Sigmoid colon (tissue), 7 donors: ENCODE data around the gene DTYMK. TPM values are rescaled to one million over a fixed set of nuclear protein-coding genes. Genes with fewer than 3 reads are reported as not detected.

Experiments
- DNase-seq: peaks from one replicate; pipeline ENCODE4 v3.0.0-alpha.2; 2019
- H3K27ac ChIP-seq, 4 donors: fragments of 200-600 bp; sonication (generic); one replicate each; pipeline ENCODE4 v1.5.1; 2016 to 2019; ENCODE audit warnings: mild to moderate bottlenecking in 1 of 4
- H3K27me3 ChIP-seq, 3 donors: fragments of 200-600 bp; sonication (generic); one replicate each; pipeline ENCODE4 v1.5.1; 2019; ENCODE audit warnings: mild to moderate bottlenecking in 1 of 3
- H3K36me3 ChIP-seq, 4 donors: fragments of 200-600 bp; sonication (generic); one replicate each; pipeline ENCODE4 v1.5.1; 2016 to 2019
- H3K4me1 ChIP-seq, 4 donors: fragments of 200-600 bp; sonication (generic); one replicate each; pipeline ENCODE4 v1.5.1; 2017 to 2019
- H3K4me3 ChIP-seq, 4 donors: fragments of 200-600 bp; sonication (generic); one replicate each; pipeline ENCODE4 v1.5.1; 2017 to 2019; ENCODE audit warnings: mild to moderate bottlenecking in 2 of 4, moderate library complexity in 1 of 4
- H3K9me3 ChIP-seq, 4 donors: fragments of 200-600 bp in 3 of 4; sonication (generic) in 3 of 4; one replicate each; pipeline versions ENCODE4 v1.5.1 to v1.6.1; 2013 to 2019
- CTCF ChIP-seq, 4 experiments: fragments of 450-650 bp in 3 of 4; fragments of 200-600 bp in 1 of 4; IDR thresholded peaks; one replicate each; pipeline ENCODE4 v1.5.1; 2016 to 2019; ENCODE audit warnings: antibody characterized with exemption in 4 of 4, mild to moderate bottlenecking in 3 of 4, moderate library complexity in 2 of 4
- EP300 ChIP-seq, 4 donors: sonication (generic); formaldehyde crosslinking; IDR thresholded peaks; one replicate each; pipeline ENCODE4 v1.6.1; 2017; ENCODE audit warnings: antibody characterized with exemption in 4 of 4
- POLR2A ChIP-seq, 2 donors: fragments of 450-650 bp; IDR thresholded peaks; one replicate each; pipeline ENCODE4 v1.6.1; 2016; ENCODE audit warnings: antibody characterized with exemption in 2 of 2, mild to moderate bottlenecking in 2 of 2, moderate library complexity in 2 of 2
- POLR2AphosphoS5 ChIP-seq, 4 donors: sonication (generic); formaldehyde crosslinking; IDR thresholded peaks; one replicate each; pipeline ENCODE4 v1.6.1; 2017; ENCODE audit warnings: antibody characterized with exemption in 4 of 4
- WGBS, 2 donors: extraction: QIAGEN DNeasy Blood & Tissue Kit; methylation state at CpG; one replicate each; pipeline ENCODE4 v1.1.7; 2013; 5-methylcytosine and 5-hydroxymethylcytosine counted together
- intact Hi-C: fragments of 100-400 bp; cut with DNase I; formaldehyde crosslinking; loops from one replicate; pipeline ENCODE4 v1.15.1; 2023
- polyA plus RNA-seq, 3 donors: library from polyadenylated mRNA; stranded (reverse); fragments of 200-250 nt; gene quantifications; one replicate each; pipeline ENCODE4 v1.2.3, GENCODE V29; 2013
- total RNA-seq, 4 donors: library from RNA; depleted of rRNA; stranded (reverse); fragments of >200 nt; gene quantifications; one replicate each; pipeline ENCODE4 v1.1.0, GENCODE V29; 2016
- donor health status: healthy with polysubstance abuse.
- donor health status: Bipolar disorder and iron deficiency.
- donor health status: healthy.

The DTYMK gene
- total and polyA plus RNA-seq, 7 donors, result 7.4 to 53.0 (median 13.8) TPM

- no peak for DNase-seq
- H3K4me1 ChIP-seq, result peaks cover 0 to 60% (median 47%) of the 10 kb centered on the region in 4 donors
- no peaks in the 10 kb centered on the region for H3K9me3 ChIP-seq
- H3K4me3 ChIP-seq, result no peak overlapping the region
- H3K27me3 ChIP-seq, result no peaks in the 10 kb centered on the region
- TF ChIP-seq POLR2AphosphoS5 (IDR thresholded peaks at IDR 0.05) (no peak), CTCF (IDR thresholded peaks at IDR 0.05) (no peak)
- peak overlapping the region in 2 of 4 donors; percentile 55 to 62 for H3K27ac ChIP-seq
- WGBS, 2 donors, result 72 to 84% methylated on average over 14 of the region's 14 CpGs
- intact Hi-C loops, result no loop called here
- peaks cover 0 to 3% (median 1%) of the 10 kb centered on the region in 4 donors for H3K36me3 ChIP-seq
Observed at GRCh38 chr2:241645915-241646645, 40.5 kb downstream of the DTYMK start.

- H3K9me3 ChIP-seq, result no peaks in the 10 kb centered on the region
- H3K4me1 ChIP-seq, result peaks cover 0 to 68% (median 55%) of the 10 kb centered on the region in 4 donors
- DNase-seq, result no peak
- no peaks in the 10 kb centered on the region for H3K36me3 ChIP-seq
- no peak overlapping the region for H3K4me3 ChIP-seq
- intact Hi-C loops, result no loop called here
- no peaks in the 10 kb centered on the region for H3K27me3 ChIP-seq
- 82 to 87% methylated on average over 26 of the region's 26 CpGs for WGBS, 2 donors
- TF ChIP-seq EP300 (IDR thresholded peaks at IDR 0.05) (no peak), POLR2A (IDR thresholded peaks at IDR 0.05) (no peak), CTCF (IDR thresholded peaks at IDR 0.05) (no peak), POLR2AphosphoS5 (IDR thresholded peaks at IDR 0.05) (no peak)
- H3K27ac ChIP-seq, result no peak overlapping the region
Observed at GRCh38 chr2:241645056-241645914, 41.3 kb downstream of the DTYMK start.

GRCh38 chr2:241641631-241642030 is 45.0 kb downstream of the DTYMK start:
- no peaks in the 10 kb centered on the region for H3K27me3 ChIP-seq
- H3K4me1 ChIP-seq, result peaks cover 0 to 58% (median 48%) of the 10 kb centered on the region in 4 donors
- no peak overlapping the region for H3K4me3 ChIP-seq
- WGBS, 2 donors, result 33 to 71% methylated on average over 2 of the region's 2 CpGs
- peak overlapping the region in 1 of 4 donors; percentile 61 for H3K27ac ChIP-seq
- intact Hi-C loops, result no loop called here
- H3K9me3 ChIP-seq, result no peaks in the 10 kb centered on the region
- DNase-seq, result no peak
- TF ChIP-seq POLR2AphosphoS5 (IDR thresholded peaks at IDR 0.05), result no peak
- no peak for TF ChIP-seq POLR2A (IDR thresholded peaks at IDR 0.05)
- TF ChIP-seq CTCF (IDR thresholded peaks at IDR 0.05), result no peak
- no peak for TF ChIP-seq EP300 (IDR thresholded peaks at IDR 0.05)
- H3K36me3 ChIP-seq, result no peaks in the 10 kb centered on the region

GRCh38 chr2:241640165-241640795 is 46.3 kb downstream of the DTYMK start:
- no peak for TF ChIP-seq CTCF (IDR thresholded peaks at IDR 0.05)
- Histone ChIP-seq H3K4me3 (no peak overlapping the region), H3K27me3 (no peaks in the 10 kb centered on the region), H3K9me3 (no peaks in the 10 kb centered on the region), H3K4me1 (peaks cover 0 to 55% (median 49%) of the 10 kb centered on the region in 4 donors), H3K36me3 (no peaks in the 10 kb centered on the region), H3K27ac (peak overlapping the region in 3 of 4 donors; percentile 37 to 61 (median 50))
- no peak for DNase-seq
- WGBS, 2 donors, result 91 to 92% methylated on average over 8 of the region's 8 CpGs
- intact Hi-C loops, result no loop called here
